Prostate gland (tissue), 2 donors: ENCODE data around the gene SCGB3A2. TPM values are rescaled to one million over a fixed set of nuclear protein-coding genes. Genes with fewer than 3 reads are reported as not detected.
A peak's percentile ranks its signal among the peaks of the same experiment; 100 is the strongest.

Experiments used
- DNase-seq: peaks from one replicate; pipeline ENCODE4 v3.0.0-alpha.2; 2019; ENCODE audit warnings: low spot score
- H3K27ac ChIP-seq, 2 donors: fragments of 200-600 bp; sonication (generic); 2 replicates each; pipeline ENCODE4 v1.5.1; 2017 to 2019
- H3K27me3 ChIP-seq: fragments of 200-600 bp; sonication (generic); replicated peaks from 2 replicates; pipeline ENCODE4 v1.5.1; 2019; ENCODE audit not compliant: insufficient read depth
- H3K36me3 ChIP-seq, 2 donors: fragments of 200-600 bp; sonication (generic); 1 replicate in 1 of 2; 2 replicates in 1 of 2; pipeline versions ENCODE4 v1.5.1 to v1.8.1; 2017 to 2019
- H3K4me1 ChIP-seq: fragments of 200-600 bp; sonication (generic); replicated peaks from 2 replicates; pipeline ENCODE4 v1.5.1; 2019
- H3K4me3 ChIP-seq, 2 donors: fragments of 200-600 bp; sonication (generic); 2 replicates each; pipeline ENCODE4 v1.5.1; 2017 to 2019
- H3K9me3 ChIP-seq: fragments of 200-600 bp; sonication (generic); 2 replicates; pipeline ENCODE4 v1.5.1; 2017
- POLR2A ChIP-seq: fragments of 450-650 bp; IDR thresholded peaks from one replicate; pipeline ENCODE4 v1.6.1; 2016; ENCODE audit warnings: antibody characterized with exemption, mild to moderate bottlenecking
- POLR2AphosphoS5 ChIP-seq: sonication (generic); formaldehyde crosslinking; IDR thresholded peaks from one replicate; pipeline ENCODE4 v1.6.1; 2017; ENCODE audit warnings: antibody characterized with exemption
- WGBS: methylation state at CpG from one replicate; pipeline ENCODE4 v1.1.5; 2018; 5-methylcytosine and 5-hydroxymethylcytosine counted together
- intact Hi-C: fragments of 100-400 bp; cut with DNase I; formaldehyde crosslinking; loops from one replicate; pipeline ENCODE4 v1.14.2; 2022
- total RNA-seq, 2 donors: library from RNA; depleted of rRNA; stranded (reverse); fragments of >200 nt; gene quantifications; one replicate each; pipeline ENCODE4 v1.1.0, GENCODE V29; 2016
- TF ChIP-seq, protein P1 (sequence below), 4 experiments: fragments of 200-600 bp in 2 of 4; fragments of 450-650 bp in 2 of 4; sonication (generic) in 2 of 4; IDR thresholded peaks; 1 replicate in 3 of 4; 2 replicates in 1 of 4; pipeline ENCODE4 v1.5.1; 2016 to 2019; ENCODE audit warnings: antibody characterized with exemption in 4 of 4, mild to moderate bottlenecking in 2 of 4, moderate library complexity in 2 of 4

The SCGB3A2 gene, protein sequence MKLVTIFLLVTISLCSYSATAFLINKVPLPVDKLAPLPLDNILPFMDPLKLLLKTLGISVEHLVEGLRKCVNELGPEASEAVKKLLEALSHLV
- not detected for total RNA-seq

DNA sequence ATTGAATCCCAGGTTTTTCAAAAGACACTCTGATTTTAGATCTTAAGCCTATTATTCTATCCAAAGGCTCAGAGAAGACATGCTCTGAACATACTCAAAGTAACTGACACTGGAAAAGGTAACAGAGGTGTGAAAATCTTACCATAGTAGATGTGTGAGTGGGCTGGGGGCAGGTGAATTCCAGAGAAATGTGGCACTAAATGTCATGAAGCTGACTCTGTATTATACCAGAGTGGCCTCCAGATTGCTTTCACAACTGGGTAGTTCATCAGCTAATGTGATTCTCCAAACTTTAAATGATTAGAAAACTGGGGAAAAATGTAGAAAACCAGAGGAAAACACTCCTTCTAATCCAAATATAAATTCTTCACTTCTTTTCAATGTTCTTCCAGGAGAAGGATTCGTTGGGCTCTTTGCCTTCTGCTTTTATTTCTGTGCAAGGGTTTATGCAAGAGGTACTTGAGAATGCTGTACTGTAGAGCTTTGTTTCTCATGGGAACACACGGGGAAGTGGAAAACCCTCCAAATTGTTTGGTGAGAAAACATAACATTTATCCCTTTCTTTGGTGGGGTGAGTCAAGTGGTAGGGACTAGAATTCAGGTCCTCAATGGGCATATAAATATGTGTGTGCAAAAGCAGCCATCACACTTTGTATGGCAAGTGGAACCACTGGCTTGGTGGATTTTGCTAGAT, at the start of gene SCGB3A2:
SCGB3A2 (plus strand) TSS at position 646 of the 694 bp plus-strand sequence. CDS start 93 bp downstream, outside the sequence.
- WGBS: 77% methylated on average over 2 of the region's 2 CpGs
- intact Hi-C loops: no loop called here
- Histone ChIP-seq H3K4me1 (no peaks in the 10 kb centered on the region), H3K27ac (no peak within 1 kb of the TSS), H3K9me3 (no peaks in the 10 kb centered on the region), H3K4me3 (no peak within 1 kb of the TSS), H3K27me3 (no peaks in the 10 kb centered on the region), H3K36me3 (no peaks in the 10 kb centered on the region)
- no peak for DNase-seq
- TF ChIP-seq POLR2A (no peak), POLR2AphosphoS5 (no peak)
- TF ChIP-seq, protein P1, sequence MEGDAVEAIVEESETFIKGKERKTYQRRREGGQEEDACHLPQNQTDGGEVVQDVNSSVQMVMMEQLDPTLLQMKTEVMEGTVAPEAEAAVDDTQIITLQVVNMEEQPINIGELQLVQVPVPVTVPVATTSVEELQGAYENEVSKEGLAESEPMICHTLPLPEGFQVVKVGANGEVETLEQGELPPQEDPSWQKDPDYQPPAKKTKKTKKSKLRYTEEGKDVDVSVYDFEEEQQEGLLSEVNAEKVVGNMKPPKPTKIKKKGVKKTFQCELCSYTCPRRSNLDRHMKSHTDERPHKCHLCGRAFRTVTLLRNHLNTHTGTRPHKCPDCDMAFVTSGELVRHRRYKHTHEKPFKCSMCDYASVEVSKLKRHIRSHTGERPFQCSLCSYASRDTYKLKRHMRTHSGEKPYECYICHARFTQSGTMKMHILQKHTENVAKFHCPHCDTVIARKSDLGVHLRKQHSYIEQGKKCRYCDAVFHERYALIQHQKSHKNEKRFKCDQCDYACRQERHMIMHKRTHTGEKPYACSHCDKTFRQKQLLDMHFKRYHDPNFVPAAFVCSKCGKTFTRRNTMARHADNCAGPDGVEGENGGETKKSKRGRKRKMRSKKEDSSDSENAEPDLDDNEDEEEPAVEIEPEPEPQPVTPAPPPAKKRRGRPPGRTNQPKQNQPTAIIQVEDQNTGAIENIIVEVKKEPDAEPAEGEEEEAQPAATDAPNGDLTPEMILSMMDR (IDR thresholded peaks at IDR 0.05): no peak

DNA sequence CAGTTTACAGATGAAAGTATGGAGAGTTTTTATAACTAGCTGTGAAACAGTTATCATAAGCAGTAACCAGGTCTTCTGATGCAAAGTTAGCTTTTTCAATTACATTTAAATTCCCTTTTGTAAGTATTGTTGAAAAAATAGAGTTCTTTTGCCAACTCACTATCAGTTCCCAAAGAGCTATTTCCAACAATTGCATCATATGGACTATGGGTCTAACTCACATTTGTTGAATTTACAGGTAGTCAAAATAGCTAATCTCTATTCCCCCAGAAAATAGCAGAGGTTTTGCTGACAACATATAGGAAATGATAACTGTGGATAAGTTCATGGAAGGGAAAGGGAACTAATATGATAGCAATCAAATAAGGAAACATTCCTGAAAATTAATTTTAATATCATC, 48.5 kb upstream of the SCGB3A2 start:
- no peak overlapping the region for H3K27ac ChIP-seq
- no peak for DNase-seq
- TF ChIP-seq POLR2AphosphoS5 (no peak), POLR2A (no peak)
- TF ChIP-seq, protein P1 (IDR thresholded peaks at IDR 0.05): no peak
- H3K36me3 ChIP-seq: no peaks in the 10 kb centered on the region
- no peaks in the 10 kb centered on the region for H3K9me3 ChIP-seq
- H3K4me3 ChIP-seq: no peak overlapping the region
- H3K27me3 ChIP-seq: no peaks in the 10 kb centered on the region
- no peaks in the 10 kb centered on the region for H3K4me1 ChIP-seq
- intact Hi-C loops: no loop called here

DNA sequence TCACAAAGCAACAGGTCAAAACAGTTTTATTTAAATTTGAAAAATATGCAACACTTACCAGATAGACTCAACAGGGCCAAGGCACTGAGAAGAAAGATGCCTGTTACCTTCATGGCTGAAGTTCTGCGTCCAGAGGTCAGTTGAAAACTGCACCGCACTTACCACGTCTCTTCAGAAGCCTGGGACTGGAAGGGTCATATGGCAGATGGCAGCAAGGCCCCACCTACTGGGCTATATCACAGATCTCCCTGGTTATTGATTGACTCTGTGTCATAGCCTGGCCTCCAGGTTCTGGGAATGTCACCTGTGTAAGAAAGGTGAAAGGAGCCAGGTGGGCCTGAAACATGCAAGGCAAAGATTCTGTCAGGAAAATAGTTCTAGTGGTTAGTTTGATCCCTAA, 47.0 kb upstream of the SCGB3A2 start, which contains the start of gene SPINK1:
SPINK1 (minus strand) TSS at position 207 of the 400 bp plus-strand sequence; CDS start at position 113, 94 bp downstream.
- WGBS: 97% methylated on average over 3 of the region's 3 CpGs
- DNase-seq: no peak
- no peaks in the 10 kb centered on the region for H3K27me3 ChIP-seq
- no peaks in the 10 kb centered on the region for H3K4me1 ChIP-seq
- TF ChIP-seq POLR2A: no peak
- TF ChIP-seq, protein P1 (IDR thresholded peaks at IDR 0.05): no peak
- no peak for TF ChIP-seq POLR2AphosphoS5
- no peaks in the 10 kb centered on the region for H3K36me3 ChIP-seq
- intact Hi-C loops: no loop called here
- H3K9me3 ChIP-seq: no peaks in the 10 kb centered on the region
- H3K27ac ChIP-seq: no peak within 1 kb of the TSS
- H3K4me3 ChIP-seq: no peak within 1 kb of the TSS

DNA sequence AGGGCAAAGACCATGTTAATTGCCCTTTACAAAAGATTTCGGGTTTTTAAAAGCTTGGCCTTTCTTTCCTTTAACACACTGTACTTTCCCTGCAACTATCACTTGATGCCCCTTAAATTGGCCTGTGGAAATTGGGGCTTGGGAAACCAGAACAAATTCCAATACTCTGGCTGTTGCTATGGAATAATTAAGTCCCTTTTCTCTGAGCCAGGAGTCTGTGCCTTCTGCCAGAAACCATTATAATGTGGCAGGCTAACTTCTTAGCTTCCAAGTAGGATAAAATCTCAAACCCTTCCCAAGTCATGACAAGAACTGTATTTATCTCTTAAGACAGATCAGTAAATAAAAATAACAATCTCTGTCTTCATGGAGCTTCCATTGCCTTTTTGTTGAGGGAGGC, 46.0 kb upstream of the SCGB3A2 start:
- H3K36me3 ChIP-seq: no peaks in the 10 kb centered on the region
- WGBS: 28% methylated on average over 1 of the region's 1 CpG
- H3K27ac ChIP-seq: no peak overlapping the region
- H3K27me3 ChIP-seq: no peaks in the 10 kb centered on the region
- intact Hi-C loops: no loop called here
- no peak for DNase-seq
- no peaks in the 10 kb centered on the region for H3K9me3 ChIP-seq
- H3K4me1 ChIP-seq: no peaks in the 10 kb centered on the region
- TF ChIP-seq POLR2AphosphoS5: no peak
- TF ChIP-seq, protein P1 (IDR thresholded peaks at IDR 0.05): no peak
- no peak for TF ChIP-seq POLR2A
- H3K4me3 ChIP-seq: no peak overlapping the region

DNA sequence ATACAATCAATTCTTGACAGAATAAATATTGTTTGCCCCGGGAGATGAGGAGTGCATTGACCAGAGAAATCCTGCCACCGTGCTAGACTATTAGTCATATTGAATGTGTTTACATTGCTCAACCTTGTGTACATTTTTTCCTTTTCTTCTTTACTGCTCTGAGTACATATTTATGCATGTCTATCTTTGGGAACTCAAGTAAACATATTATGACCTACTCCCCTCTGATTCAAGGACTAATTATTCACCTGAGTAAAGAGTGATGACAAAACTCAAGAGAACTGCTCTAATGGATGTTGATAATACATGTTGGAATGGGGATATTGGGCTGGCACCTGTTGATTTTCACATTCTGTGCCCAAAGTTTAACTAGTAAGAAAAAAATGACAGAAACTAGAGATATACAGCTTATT, 43.1 kb upstream of the SCGB3A2 start:
- Histone ChIP-seq H3K27ac (no peak overlapping the region), H3K36me3 (no peaks in the 10 kb centered on the region), H3K4me1 (no peaks in the 10 kb centered on the region), H3K9me3 (no peaks in the 10 kb centered on the region), H3K27me3 (no peaks in the 10 kb centered on the region), H3K4me3 (no peak overlapping the region)
- intact Hi-C loops: no loop called here
- DNase-seq: no peak
- WGBS: 46% methylated on average over 2 of the region's 2 CpGs
- peak; percentile 46 for TF ChIP-seq POLR2AphosphoS5
- TF ChIP-seq POLR2A: no peak
